Testis (tissue), 3 donors: ENCODE data around the gene UNC13C. TPM values are rescaled to one million over a fixed set of nuclear protein-coding genes. Genes with fewer than 3 reads are reported as not detected.

Experiments used
- DNase-seq: peaks from one replicate; pipeline ENCODE4 v3.0.0-alpha.2; 2019
- H3K27ac ChIP-seq, 2 donors: fragments of 200-600 bp; sonication (generic); one replicate each; pipeline ENCODE4 v1.5.1; 2019
- H3K27me3 ChIP-seq: fragments of 200-600 bp; sonication (generic); one replicate; pipeline ENCODE4 v1.5.1; 2019
- H3K36me3 ChIP-seq: fragments of 200-600 bp; sonication (generic); one replicate; pipeline ENCODE4 v1.5.1; 2017; ENCODE audit warnings: low read depth; ENCODE audit errors: missing control alignments
- H3K4me1 ChIP-seq: fragments of 200-600 bp; sonication (generic); one replicate; pipeline ENCODE4 v1.5.1; 2019
- H3K4me3 ChIP-seq, 2 donors: fragments of 200-600 bp; sonication (generic); one replicate each; pipeline ENCODE4 v1.5.1; 2017 to 2019
- H3K9me3 ChIP-seq: fragments of 200-600 bp; sonication (generic); one replicate; pipeline ENCODE4 v1.5.1; 2017
- POLR2A ChIP-seq: fragments of 450-650 bp; IDR thresholded peaks from one replicate; pipeline ENCODE4 v1.6.1; 2017; ENCODE audit warnings: antibody characterized with exemption, mild to moderate bottlenecking, moderate library complexity
- WGBS, 2 donors: methylation state at CpG; one replicate each; pipeline ENCODE4 v1.1.5; 2018; 5-methylcytosine and 5-hydroxymethylcytosine counted together
- intact Hi-C: fragments of 100-400 bp; cut with DNase I; formaldehyde crosslinking; loops from one replicate; pipeline ENCODE4 v1.15.1; 2023; ENCODE audit warnings: low total_unique reads
- polyA plus RNA-seq: library from polyadenylated mRNA; stranded (reverse); fragments of 350-450 nt; fragmentation: Illumina TruSeq; extraction: RNeasy Lipid Tissue Mini Kit (QIAGEN cat#74804); gene quantifications from one replicate; pipeline ENCODE4 v1.2.3, GENCODE V29; 2014; ENCODE audit warnings: low read depth, low replicate concordance; ENCODE audit not compliant: insufficient read depth
- total RNA-seq, 2 donors: library from RNA; depleted of rRNA; stranded (reverse); fragments of >200 nt; gene quantifications; one replicate each; pipeline ENCODE4 v1.2.3, GENCODE V29; 2016
- TF ChIP-seq, protein P1 (sequence below), 3 experiments: fragments of 450-650 bp in 2 of 3; fragments of 200-600 bp in 1 of 3; sonication (generic) in 1 of 3; IDR thresholded peaks; one replicate each; pipeline ENCODE4 v1.5.1; 2016 to 2019; ENCODE audit warnings: antibody characterized with exemption in 3 of 3, mild to moderate bottlenecking in 2 of 3, moderate library complexity in 1 of 3

The UNC13C gene
- total and polyA plus RNA-seq, 3 donors from 2014 or later, result 6.1 to 24.7 (median 8.8) TPM

DNA sequence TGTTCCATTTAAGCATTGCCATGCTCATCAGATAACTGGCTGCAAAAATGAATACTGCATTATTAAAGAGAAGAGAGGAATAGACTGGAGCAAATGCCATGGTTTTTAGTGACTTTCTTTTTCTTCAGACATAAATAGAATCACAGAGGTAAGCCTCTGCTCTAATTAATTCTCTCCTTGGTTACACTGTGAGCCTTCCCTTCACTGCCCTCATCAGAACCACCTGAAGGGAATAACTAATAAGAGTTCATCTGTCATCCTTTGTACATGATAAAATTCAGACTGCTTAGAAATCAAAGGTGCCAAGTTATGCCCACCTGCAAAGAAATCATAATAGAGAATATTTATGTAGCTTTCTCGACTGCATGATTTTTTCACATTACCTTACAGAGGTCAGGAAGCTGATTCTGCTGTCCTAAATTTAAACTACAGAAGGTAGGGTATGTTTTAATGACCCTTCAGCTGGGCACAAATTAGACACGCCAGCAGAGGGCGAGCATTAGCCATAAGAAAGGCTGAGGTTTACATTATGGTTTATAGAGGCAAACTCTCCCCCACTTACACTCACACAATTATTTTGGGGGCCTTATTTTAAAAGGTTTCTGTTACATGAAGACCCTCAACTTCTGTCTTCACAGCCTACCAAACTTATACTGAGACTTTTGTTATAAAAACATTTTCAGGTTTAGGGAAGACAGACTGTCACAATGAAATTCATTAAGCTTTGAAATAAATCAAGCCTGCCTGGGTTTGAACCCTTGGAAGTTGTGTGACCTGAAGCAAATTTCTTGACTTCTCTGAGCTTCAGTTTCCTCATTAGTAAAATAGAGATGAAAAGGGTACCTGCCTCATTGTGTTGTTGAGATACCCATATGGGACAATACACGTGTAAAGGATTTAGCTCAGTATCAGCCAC lies 15.3 kb upstream of the UNC13C start:
- intact Hi-C loops, result no loop called here
- TF ChIP-seq POLR2A, result no peak
- TF ChIP-seq, protein P1, sequence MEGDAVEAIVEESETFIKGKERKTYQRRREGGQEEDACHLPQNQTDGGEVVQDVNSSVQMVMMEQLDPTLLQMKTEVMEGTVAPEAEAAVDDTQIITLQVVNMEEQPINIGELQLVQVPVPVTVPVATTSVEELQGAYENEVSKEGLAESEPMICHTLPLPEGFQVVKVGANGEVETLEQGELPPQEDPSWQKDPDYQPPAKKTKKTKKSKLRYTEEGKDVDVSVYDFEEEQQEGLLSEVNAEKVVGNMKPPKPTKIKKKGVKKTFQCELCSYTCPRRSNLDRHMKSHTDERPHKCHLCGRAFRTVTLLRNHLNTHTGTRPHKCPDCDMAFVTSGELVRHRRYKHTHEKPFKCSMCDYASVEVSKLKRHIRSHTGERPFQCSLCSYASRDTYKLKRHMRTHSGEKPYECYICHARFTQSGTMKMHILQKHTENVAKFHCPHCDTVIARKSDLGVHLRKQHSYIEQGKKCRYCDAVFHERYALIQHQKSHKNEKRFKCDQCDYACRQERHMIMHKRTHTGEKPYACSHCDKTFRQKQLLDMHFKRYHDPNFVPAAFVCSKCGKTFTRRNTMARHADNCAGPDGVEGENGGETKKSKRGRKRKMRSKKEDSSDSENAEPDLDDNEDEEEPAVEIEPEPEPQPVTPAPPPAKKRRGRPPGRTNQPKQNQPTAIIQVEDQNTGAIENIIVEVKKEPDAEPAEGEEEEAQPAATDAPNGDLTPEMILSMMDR (IDR thresholded peaks at IDR 0.05), result peak in 1 of 3 experiments; percentile 38
- Histone ChIP-seq H3K27ac (no peak overlapping the region), H3K4me1 (no peaks in the 10 kb centered on the region), H3K36me3 (no peaks in the 10 kb centered on the region), H3K27me3 (no peaks in the 10 kb centered on the region), H3K4me3 (no peak overlapping the region), H3K9me3 (no peaks in the 10 kb centered on the region)
- peak; percentile 56 for DNase-seq
- WGBS, 2 donors, result 38 to 47% methylated on average over 4 of the region's 4 CpGs

DNA sequence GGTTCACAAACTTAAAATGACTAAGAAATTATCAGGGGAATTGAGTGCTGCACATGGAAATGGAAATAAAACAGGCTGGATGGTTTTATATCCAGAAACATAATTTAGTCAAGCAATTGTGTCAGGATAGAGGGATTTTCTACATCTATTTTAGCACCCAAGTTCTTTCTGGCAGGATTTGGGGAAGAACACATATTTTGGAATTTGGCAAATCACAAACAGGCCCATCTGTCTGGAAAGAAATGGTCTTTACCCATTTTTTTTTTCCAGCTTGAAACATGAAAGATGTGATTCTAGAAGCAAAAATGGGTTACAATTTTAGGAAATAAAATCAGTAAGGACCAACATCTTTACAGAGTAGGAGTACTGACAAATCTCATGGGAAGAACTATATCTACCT lies 14.4 kb upstream of the UNC13C start:
- Histone ChIP-seq H3K9me3 (no peaks in the 10 kb centered on the region), H3K4me3 (no peak overlapping the region), H3K36me3 (no peaks in the 10 kb centered on the region), H3K27ac (no peak overlapping the region), H3K4me1 (no peaks in the 10 kb centered on the region), H3K27me3 (no peaks in the 10 kb centered on the region)
- DNase-seq, result no peak
- TF ChIP-seq, protein P1 (IDR thresholded peaks at IDR 0.05), result no peak
- TF ChIP-seq POLR2A, result no peak
- intact Hi-C loops, result no loop called here

DNA sequence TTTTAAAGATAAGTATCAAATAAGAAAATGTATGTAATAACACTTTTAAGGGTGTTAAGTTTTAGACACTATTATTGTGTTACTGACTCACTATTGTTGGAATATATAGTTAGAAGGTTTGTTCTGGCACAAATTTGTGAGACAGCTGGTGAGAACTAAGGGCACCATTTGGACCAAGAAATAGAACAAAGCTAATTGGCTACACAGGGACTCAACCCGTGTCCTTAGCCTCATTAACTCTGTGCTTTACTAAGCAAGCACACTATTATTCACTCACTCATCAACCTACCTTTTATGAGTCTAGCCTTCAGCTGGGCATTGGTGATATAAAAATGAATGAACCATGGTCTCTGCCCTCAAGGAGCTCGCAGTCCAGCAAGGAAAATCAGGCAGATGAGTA lies 4.1 kb upstream of the UNC13C start:
- H3K9me3 ChIP-seq, result no peaks in the 10 kb centered on the region
- 67 to 72% methylated on average over 2 of the region's 2 CpGs for WGBS, 2 donors
- H3K27ac ChIP-seq, result no peak overlapping the region
- H3K27me3 ChIP-seq, result no peaks in the 10 kb centered on the region
- intact Hi-C loops, result no loop called here
- H3K4me3 ChIP-seq, result no peak overlapping the region
- TF ChIP-seq POLR2A, result no peak
- TF ChIP-seq, protein P1 (IDR thresholded peaks at IDR 0.05), result no peak
- DNase-seq, result no peak
- H3K4me1 ChIP-seq, result no peaks in the 10 kb centered on the region
- H3K36me3 ChIP-seq, result no peaks in the 10 kb centered on the region

DNA sequence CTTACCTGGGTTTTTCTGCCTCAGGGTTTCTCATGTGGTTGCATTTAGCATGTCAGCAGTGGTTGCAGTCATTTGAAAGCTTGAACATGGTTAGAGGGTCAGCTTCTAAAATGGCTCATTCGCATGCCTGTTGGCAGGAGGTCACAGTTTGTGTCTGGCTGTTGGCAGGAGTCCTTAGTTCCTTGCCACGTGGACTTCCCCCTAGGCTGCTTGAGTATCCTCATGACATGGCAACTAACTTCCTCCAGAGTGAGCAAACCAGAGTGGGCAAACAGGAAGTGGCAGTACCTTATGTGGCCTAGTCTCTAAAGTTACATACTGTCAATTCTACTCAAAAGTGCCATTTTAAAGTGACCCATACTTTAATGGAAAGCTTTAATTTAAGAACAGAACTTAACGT lies 3.4 kb upstream of the UNC13C start:
- H3K27me3 ChIP-seq, result no peaks in the 10 kb centered on the region
- H3K9me3 ChIP-seq, result no peaks in the 10 kb centered on the region
- no peaks in the 10 kb centered on the region for H3K36me3 ChIP-seq
- 80 to 81% methylated on average over 3 of the region's 3 CpGs for WGBS, 2 donors
- no peak for DNase-seq
- no peaks in the 10 kb centered on the region for H3K4me1 ChIP-seq
- no peak overlapping the region for H3K4me3 ChIP-seq
- intact Hi-C loops, result no loop called here
- TF ChIP-seq POLR2A, result no peak
- TF ChIP-seq, protein P1 (IDR thresholded peaks at IDR 0.05), result no peak
- no peak overlapping the region for H3K27ac ChIP-seq
